GM15510 (cell line): ENCODE results near the gene GRIN2B.

Experiments used
- POLR2A ChIP-seq: IDR thresholded peaks from 3 replicates; pipeline ENCODE4 v1.6.1; 2011; ENCODE audit warnings: borderline replicate concordance; ENCODE audit not compliant: insufficient read length; ENCODE audit errors: extremely low read depth

GRIN2B gene

DNA sequence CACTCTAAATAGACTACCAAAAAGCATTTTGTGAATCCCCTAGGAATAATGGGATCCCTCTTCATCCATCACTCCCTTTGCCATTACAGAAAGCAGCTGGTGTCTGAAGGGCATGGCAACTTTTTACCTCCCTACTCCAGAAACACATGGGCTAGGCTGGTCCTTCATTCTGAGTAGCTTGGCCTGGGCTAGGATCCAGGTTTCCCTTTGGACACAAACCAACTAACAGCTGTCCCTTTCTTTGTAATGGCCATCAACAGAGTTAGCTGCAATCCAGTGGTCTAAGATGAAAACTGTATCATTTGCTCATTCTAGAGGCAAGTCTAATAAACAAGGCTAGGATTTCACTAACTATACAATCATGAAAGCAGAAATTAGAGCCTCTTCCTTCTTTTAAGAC is 7.4 kb downstream of the GRIN2B start:
- TF ChIP-seq POLR2A: no peak

DNA sequence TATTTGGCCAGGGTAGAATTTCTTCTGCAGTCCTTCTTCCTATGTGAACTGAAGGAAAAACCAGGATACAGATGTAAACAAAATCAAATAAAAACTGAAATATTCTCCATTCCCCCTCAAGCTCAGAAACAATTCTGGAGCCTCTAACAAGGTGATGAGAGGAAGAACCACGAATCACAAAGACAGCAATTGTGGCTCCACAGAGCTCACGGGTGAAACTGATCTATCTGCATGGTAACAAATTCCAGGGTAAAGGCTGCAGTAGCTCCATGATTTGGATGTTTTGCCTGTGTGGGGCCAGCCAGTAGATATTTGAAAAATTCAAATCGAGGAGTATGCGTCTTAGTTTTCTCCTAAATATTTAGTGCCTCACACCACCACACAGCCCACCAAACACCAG is 10.6 kb downstream of the GRIN2B start:
- TF ChIP-seq POLR2A: no peak

- TF ChIP-seq POLR2A: no peak
These were observed 13.1 kb downstream of the GRIN2B start for GRCh38 chr12:13968281-13968680.

GRCh38 chr12:13964666-13965065 is 16.7 kb downstream of the GRIN2B start:
- TF ChIP-seq POLR2A: no peak

DNA sequence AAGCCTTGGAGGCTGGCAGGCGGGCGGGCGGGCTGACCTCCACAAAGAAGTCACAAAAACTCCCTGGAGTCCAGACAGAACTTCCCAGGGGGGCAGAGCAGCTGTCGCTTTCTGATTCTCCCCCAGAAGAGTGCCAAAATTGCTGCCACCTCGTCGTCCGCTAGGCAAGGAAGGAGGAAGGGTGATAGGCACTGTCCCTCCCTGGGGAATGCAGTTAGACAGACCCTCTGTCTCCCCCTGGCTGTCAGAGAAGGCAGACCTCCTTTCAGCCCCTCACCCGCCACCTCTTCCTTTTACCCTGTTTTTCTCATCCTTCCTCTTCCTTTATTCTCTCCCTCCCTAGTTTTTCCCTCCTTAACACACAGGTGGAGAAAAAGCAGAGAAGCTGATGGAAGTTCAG is 18.7 kb downstream of the GRIN2B start:
- no peak for TF ChIP-seq POLR2A

DNA sequence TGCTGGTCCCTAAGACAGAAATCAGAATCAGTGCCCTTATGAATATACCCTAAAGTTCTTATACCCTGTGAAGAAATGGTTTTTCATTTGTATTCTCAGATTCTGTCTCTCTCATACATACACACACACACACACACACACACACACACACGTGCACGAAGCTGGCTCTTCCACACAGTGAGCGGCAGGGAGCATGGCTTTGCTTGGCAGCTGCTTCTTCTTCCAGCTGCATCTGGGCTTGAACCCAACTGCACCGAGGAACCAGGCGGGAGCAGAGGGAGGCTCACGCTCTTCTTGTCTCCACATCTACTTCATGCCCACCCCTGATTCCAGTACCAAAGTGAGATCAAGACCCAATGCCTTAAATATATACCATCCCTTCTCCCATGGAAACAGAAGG is 19.4 kb downstream of the GRIN2B start:
- TF ChIP-seq POLR2A: no peak

- TF ChIP-seq POLR2A: no peak
These were observed 22.2 kb downstream of the GRIN2B start for GRCh38 chr12:13959131-13959723.

DNA sequence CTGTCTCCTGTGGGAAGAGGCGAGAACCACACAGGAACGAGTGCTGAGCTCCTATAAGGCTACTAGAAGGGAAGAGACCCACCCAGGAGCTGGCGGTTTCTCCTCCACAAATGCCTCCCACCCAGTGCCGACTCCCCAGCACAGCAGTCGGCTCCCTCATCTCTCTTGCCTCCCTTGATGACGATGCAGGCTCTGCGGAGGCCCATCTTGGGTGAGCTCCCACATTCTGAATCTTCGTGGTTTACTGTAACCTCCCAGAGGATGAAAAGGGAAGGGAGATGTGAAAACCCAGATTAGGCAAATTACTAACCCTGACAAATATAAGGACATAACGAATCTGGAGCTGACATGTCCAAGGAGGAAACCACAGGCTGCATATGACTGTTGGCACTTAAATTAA is 23.8 kb downstream of the GRIN2B start:
- no peak for TF ChIP-seq POLR2A

- TF ChIP-seq POLR2A: no peak
These were observed 25.3 kb downstream of the GRIN2B start for GRCh38 chr12:13956060-13956590.

DNA sequence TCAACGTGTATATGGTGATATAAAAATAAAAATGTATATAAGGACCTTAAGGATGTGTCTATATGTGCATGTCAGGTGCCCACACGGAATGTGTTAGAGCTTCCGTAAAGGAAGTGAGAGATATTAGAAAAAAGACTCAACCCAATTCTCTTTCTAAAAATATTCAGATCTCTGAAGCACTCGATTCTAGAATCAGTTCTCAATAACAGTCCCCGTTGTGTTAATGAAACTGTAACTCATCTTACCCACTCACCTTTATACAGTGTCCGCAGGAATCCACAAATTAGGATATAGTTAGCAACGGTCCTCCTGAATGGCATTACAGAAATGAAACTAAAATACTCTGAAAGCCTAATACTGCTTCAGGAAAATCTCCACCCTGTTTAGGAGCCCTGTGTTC is 29.3 kb downstream of the GRIN2B start:
- no peak for TF ChIP-seq POLR2A

DNA sequence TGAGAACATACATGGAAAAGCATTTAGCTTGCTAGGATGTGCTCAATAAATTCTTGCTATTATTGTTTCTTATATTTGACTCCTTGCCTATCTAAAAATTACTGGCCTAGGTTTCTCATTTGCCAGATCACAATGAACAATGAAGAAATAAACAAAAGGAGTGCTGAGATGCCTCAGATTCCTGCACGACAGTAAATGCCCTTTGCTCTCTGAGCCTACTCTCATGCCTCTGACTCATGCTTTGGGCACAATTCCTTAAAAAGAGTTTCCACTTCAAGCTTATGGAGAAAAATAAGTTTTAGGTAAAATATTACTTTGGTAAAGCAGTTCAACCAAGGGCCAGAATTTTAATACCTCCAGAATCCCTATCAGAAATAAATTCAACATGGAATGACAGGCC is 30.9 kb downstream of the GRIN2B start:
- no peak for TF ChIP-seq POLR2A

- no peak for TF ChIP-seq POLR2A
These were observed 32.8 kb downstream of the GRIN2B start for GRCh38 chr12:13948621-13949020.

- TF ChIP-seq POLR2A: no peak
These were observed 34.0 kb downstream of the GRIN2B start for GRCh38 chr12:13947276-13947946.

- no peak for TF ChIP-seq POLR2A
These were observed 35.8 kb downstream of the GRIN2B start for GRCh38 chr12:13945641-13946040.

DNA sequence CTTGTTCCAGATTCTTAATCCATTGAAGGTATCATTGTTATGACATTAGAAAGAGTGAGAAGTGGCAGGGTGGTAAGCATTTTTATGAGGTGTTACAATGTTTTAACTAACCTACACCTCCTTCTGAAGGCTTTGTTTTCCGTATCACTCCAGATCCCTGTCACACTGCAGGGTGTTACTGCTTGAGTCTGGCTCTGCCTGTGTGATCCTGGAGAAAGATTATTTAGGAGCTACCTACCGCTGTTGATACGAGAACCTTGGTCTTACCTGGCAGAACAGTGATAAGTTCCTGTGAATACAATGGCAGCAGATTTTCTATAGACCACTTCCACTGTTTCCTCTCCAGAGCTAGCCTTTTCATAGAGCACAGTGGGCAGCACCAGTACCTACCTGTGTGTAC is 36.2 kb downstream of the GRIN2B start:
- no peak for TF ChIP-seq POLR2A

DNA sequence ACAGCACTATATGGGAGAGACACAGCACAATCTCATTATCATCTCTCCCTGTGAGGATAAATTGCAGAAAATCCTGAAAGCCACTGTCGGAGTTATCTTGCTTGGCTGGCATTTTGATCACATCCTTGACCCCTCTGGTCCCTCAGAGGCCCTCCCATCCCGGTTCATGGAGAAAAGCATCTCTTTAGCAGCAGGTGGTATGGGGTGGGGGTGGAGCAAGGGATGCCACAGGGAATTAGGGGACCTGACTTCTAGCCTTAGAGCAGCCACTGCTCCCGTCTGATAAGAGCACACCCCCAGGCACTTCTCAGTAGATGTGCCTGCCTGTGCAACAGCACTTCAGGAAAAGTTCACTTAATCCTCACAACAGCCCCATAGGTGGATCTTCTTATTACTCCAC is 38.6 kb downstream of the GRIN2B start:
- no peak for TF ChIP-seq POLR2A
